ENCODE data around the gene PRUNE2. TPM values are rescaled to one million over a fixed set of nuclear protein-coding genes. Genes with fewer than 3 reads are reported as not detected.

Gene PRUNE2
- total RNA-seq, 1 experiment from 2014 or later = 0.48 TPM

DNA sequence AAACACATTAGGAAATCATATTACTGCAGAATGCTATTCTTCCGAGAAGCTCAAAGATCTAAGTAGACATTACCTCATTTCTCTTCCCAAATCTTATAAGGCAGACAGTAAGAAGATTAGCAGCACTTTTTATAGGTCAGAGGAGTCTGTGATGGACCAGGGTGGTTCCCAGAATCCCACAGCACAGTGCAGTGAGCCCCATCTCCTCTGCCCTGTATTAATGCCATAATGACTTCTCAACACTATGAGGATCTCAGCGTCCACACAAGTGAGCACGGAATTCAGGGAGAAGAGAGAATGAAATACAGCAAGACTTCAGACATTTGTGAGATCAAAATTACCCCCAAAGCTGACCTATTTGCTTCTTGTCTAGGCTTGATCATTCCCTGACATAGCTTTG, 49.9 kb downstream of the PRUNE2 start:
- Histone ChIP-seq H3K27me3 (ENCODE audit: low read length) (no peaks in the 10 kb centered on the region), H3K4me1 (ENCODE audit: low read length) (no peaks in the 10 kb centered on the region), H3K27ac (ENCODE audit: low read length) (no peak overlapping the region), H3K4me2 (ENCODE audit: low read depth, low read length, poor library complexity, severe bottlenecking) (no peak overlapping the region), H3K9ac (ENCODE audit: low read length) (no peak overlapping the region), H3K79me2 (ENCODE audit: low read length) (no peaks in the 10 kb centered on the region), H3K36me3 (ENCODE audit: insufficient read depth, low read length) (no peaks in the 10 kb centered on the region), H3K4me3 (ENCODE audit: low read length) (no peak overlapping the region), H2AFZ (ENCODE audit: low read length) (no peak overlapping the region), H4K20me1 (ENCODE audit: insufficient read depth, low read depth, low read length) (no peaks in the 10 kb centered on the region), H3K9me2 (replicated peaks; ENCODE audit: insufficient read depth, low read length) (no peaks in the 10 kb centered on the region), H3K9me3 (ENCODE audit: low read length) (no peaks in the 10 kb centered on the region)
- DNase-seq = no peak

DNA sequence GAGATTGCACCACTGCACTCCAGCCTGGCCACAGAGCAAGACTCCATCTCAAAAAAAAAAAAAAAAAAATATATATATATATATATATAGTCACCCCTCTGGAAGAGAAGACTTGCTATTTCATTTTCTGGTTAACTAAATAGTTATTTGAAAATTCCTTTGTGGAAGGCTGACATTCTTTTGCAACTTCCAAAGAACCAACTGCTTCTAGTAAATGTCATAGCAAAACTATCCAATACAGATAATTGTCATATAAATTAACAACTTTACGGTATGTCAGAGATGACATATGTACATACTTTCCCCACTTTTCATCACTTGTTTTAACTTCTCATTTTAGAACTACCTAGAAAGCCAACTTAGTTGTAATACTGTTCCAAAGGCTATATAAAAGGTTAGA, 50.9 kb downstream of the PRUNE2 start:
- no peak overlapping the region for H3K4me2 ChIP-seq (ENCODE audit: low read depth, low read length, poor library complexity, severe bottlenecking)
- no peaks in the 10 kb centered on the region for H4K20me1 ChIP-seq (ENCODE audit: insufficient read depth, low read depth, low read length)
- H3K36me3 ChIP-seq (ENCODE audit: insufficient read depth, low read length) = no peaks in the 10 kb centered on the region
- H3K79me2 ChIP-seq (ENCODE audit: low read length) = no peaks in the 10 kb centered on the region
- no peaks in the 10 kb centered on the region for H3K9me3 ChIP-seq (ENCODE audit: low read length)
- H2AFZ ChIP-seq (ENCODE audit: low read length) = no peak overlapping the region
- H3K4me1 ChIP-seq (ENCODE audit: low read length) = no peaks in the 10 kb centered on the region
- H3K9me2 ChIP-seq (replicated peaks; ENCODE audit: insufficient read depth, low read length) = no peaks in the 10 kb centered on the region
- DNase-seq = no peak
- H3K27me3 ChIP-seq (ENCODE audit: low read length) = no peaks in the 10 kb centered on the region
- no peak overlapping the region for H3K9ac ChIP-seq (ENCODE audit: low read length)
- H3K4me3 ChIP-seq (ENCODE audit: low read length) = no peak overlapping the region
- no peak overlapping the region for H3K27ac ChIP-seq (ENCODE audit: low read length)

DNA sequence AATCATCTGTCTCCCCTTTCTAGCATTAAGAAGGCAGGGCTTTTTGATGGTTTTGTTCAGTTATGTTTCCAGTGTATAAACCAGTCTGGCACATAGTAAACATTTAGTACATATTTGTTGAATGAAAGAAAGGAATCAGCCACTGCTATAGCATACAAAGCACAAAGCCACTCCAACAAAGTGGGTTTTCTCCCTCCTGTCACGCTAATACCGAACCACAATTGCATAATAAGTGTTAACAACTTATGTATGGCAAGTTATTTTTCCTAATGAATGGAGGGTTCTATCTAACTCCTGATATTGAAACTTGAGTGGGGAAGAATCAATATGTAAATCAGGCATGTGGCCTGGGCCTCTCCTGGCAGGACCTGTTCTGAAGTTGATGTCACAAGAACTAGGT, 53.9 kb downstream of the PRUNE2 start:
- Histone ChIP-seq H3K27me3 (ENCODE audit: low read length) (no peaks in the 10 kb centered on the region), H3K36me3 (ENCODE audit: insufficient read depth, low read length) (no peaks in the 10 kb centered on the region), H3K9me3 (ENCODE audit: low read length) (no peaks in the 10 kb centered on the region), H3K4me3 (ENCODE audit: low read length) (no peak overlapping the region), H3K4me1 (ENCODE audit: low read length) (no peaks in the 10 kb centered on the region), H3K4me2 (ENCODE audit: low read depth, low read length, poor library complexity, severe bottlenecking) (no peak overlapping the region), H3K9ac (ENCODE audit: low read length) (no peak overlapping the region), H3K27ac (ENCODE audit: low read length) (no peak overlapping the region), H4K20me1 (ENCODE audit: insufficient read depth, low read depth, low read length) (no peaks in the 10 kb centered on the region), H2AFZ (ENCODE audit: low read length) (no peak overlapping the region), H3K79me2 (ENCODE audit: low read length) (no peaks in the 10 kb centered on the region), H3K9me2 (replicated peaks; ENCODE audit: insufficient read depth, low read length) (no peaks in the 10 kb centered on the region)
- no peak for DNase-seq

DNA sequence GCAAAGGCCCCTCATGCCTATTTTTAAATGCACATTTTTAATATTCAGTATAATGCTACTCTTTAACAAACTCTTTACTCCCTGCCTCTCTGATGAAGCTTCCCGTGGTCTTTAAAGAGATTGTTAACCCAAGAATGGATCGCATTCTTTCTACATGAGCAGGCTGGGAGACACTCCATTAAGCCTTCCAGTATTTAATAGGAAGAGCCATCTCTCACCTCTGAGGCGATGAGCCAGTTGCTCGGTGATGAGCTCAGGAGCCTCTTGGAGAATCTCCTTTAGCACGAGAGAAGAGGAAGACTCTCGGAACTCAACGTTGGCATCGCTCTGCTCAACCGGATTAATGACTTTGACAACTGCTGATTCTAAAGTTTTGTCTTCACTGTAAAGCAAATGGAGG, 59.6 kb downstream of the PRUNE2 start:
- Histone ChIP-seq H2AFZ (ENCODE audit: low read length) (no peak overlapping the region), H3K4me3 (ENCODE audit: low read length) (no peak overlapping the region), H3K79me2 (ENCODE audit: low read length) (no peaks in the 10 kb centered on the region), H3K4me1 (ENCODE audit: low read length) (no peaks in the 10 kb centered on the region), H3K27ac (ENCODE audit: low read length) (no peak overlapping the region), H3K9me3 (ENCODE audit: low read length) (no peaks in the 10 kb centered on the region), H4K20me1 (ENCODE audit: insufficient read depth, low read depth, low read length) (no peaks in the 10 kb centered on the region), H3K9ac (ENCODE audit: low read length) (no peak overlapping the region), H3K36me3 (ENCODE audit: insufficient read depth, low read length) (no peaks in the 10 kb centered on the region), H3K4me2 (ENCODE audit: low read depth, low read length, poor library complexity, severe bottlenecking) (no peak overlapping the region), H3K9me2 (replicated peaks; ENCODE audit: insufficient read depth, low read length) (no peaks in the 10 kb centered on the region), H3K27me3 (ENCODE audit: low read length) (no peaks in the 10 kb centered on the region)
- DNase-seq = no peak

DNA sequence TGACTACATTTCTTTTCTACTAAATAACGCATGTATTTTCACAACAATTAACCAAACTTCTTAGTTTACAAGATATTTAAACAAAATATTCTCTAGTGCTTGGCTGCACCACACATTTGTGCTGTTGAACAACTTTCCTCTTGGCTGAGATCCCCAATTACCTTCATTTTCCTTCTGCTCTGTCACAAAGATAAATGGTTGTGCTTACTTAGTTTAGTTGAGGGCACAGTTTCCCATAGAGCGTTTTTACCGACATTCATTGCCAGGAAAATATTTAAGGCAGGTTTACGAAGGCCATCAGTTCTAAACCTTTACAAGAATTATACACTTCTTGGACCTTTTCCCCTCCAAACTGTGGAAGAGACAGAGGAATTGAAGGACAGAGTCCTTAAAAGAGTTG, 60.7 kb downstream of the PRUNE2 start:
- no peaks in the 10 kb centered on the region for H3K4me1 ChIP-seq (ENCODE audit: low read length)
- no peak for DNase-seq
- H3K36me3 ChIP-seq (ENCODE audit: insufficient read depth, low read length) = no peaks in the 10 kb centered on the region
- no peak overlapping the region for H3K27ac ChIP-seq (ENCODE audit: low read length)
- no peak overlapping the region for H3K9ac ChIP-seq (ENCODE audit: low read length)
- no peaks in the 10 kb centered on the region for H3K9me3 ChIP-seq (ENCODE audit: low read length)
- no peaks in the 10 kb centered on the region for H3K27me3 ChIP-seq (ENCODE audit: low read length)
- H3K4me2 ChIP-seq (ENCODE audit: low read depth, low read length, poor library complexity, severe bottlenecking) = no peak overlapping the region
- H3K9me2 ChIP-seq (replicated peaks; ENCODE audit: insufficient read depth, low read length) = no peaks in the 10 kb centered on the region
- no peaks in the 10 kb centered on the region for H3K79me2 ChIP-seq (ENCODE audit: low read length)
- H4K20me1 ChIP-seq (ENCODE audit: insufficient read depth, low read depth, low read length) = no peaks in the 10 kb centered on the region
- H2AFZ ChIP-seq (ENCODE audit: low read length) = no peak overlapping the region
- no peak overlapping the region for H3K4me3 ChIP-seq (ENCODE audit: low read length)

DNA sequence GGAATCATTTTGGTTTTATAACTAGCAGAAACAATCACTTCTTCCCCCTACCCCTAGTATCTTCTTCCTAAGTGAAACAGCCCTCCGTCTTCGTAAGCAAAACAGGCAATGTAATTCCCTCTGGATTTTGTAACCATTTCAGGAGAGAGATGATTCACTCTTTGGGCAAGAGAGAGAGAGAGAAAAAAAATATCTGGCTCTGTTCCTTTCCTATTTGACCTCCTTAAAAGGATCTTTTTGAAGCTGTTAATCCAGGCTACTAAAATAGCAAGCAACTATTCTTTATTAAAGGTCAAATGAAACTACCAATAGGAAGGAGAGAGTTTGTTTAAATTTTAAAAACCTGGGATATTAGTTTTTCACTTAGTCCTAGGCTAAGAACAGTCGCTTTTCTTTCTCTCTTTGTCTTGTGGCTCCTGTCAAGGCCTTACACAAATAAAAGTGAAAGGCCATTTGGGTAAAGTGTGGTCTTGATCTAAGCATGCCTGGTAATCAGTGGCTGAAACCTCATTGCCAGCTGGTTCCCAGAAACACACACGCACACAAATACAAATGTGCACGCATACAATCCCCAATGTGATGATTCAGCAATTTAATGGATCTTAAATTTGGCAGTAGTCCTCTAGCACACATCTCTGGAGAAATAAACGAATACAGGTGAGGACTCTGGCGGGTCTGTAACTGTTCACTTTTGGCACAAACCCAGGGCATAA, 70.2 kb downstream of the PRUNE2 start:
- peak overlapping the region; percentile 48; the same call in 1 of the 2 replicates for H2AFZ ChIP-seq (ENCODE audit: low read length)
- H3K27me3 ChIP-seq (ENCODE audit: low read length) = 0 out of 2 replicates have a peak, but pooled peaks cover 3% of the 10 kb centered on the region
- no peaks in the 10 kb centered on the region for H3K79me2 ChIP-seq (ENCODE audit: low read length)
- no peak overlapping the region for H3K4me3 ChIP-seq (ENCODE audit: low read length)
- H3K9me3 ChIP-seq (ENCODE audit: low read length) = no peaks in the 10 kb centered on the region
- no peaks in the 10 kb centered on the region for H3K9me2 ChIP-seq (replicated peaks; ENCODE audit: insufficient read depth, low read length)
- H3K27ac ChIP-seq (ENCODE audit: low read length) = no peak overlapping the region
- H3K4me1 ChIP-seq (ENCODE audit: low read length) = no peaks in the 10 kb centered on the region
- no peak overlapping the region for H3K4me2 ChIP-seq (ENCODE audit: low read depth, low read length, poor library complexity, severe bottlenecking)
- H3K9ac ChIP-seq (ENCODE audit: low read length) = no peak overlapping the region
- H4K20me1 ChIP-seq (ENCODE audit: insufficient read depth, low read depth, low read length) = no peaks in the 10 kb centered on the region
- DNase-seq = no peak
- H3K36me3 ChIP-seq (ENCODE audit: insufficient read depth, low read length) = no peaks in the 10 kb centered on the region

DNA sequence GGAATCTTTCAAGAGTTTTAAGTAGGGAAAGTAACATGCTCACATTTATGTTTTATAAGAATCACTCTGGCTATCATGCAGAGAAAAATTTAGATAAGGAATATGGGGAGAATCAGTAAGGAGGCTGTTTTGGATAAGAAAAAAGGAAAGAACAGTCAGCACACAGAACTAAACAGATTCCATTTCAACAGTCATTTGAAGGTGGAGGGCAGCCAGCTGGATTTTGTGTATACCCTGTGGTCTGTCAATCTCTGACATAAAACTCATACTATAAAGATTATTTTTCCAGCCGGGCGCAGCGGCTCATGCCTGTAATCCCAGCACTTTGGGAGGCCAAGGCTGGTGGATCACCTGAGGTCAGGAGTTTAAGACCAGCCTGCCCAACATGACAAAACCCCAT, 77.5 kb downstream of the PRUNE2 start:
- Histone ChIP-seq H2AFZ (ENCODE audit: low read length) (no peak overlapping the region), H3K9me3 (ENCODE audit: low read length) (no peaks in the 10 kb centered on the region), H3K9me2 (replicated peaks; ENCODE audit: insufficient read depth, low read length) (no peaks in the 10 kb centered on the region), H3K4me2 (ENCODE audit: low read depth, low read length, poor library complexity, severe bottlenecking) (no peak overlapping the region), H3K36me3 (ENCODE audit: insufficient read depth, low read length) (no peaks in the 10 kb centered on the region), H3K9ac (ENCODE audit: low read length) (no peak overlapping the region), H4K20me1 (ENCODE audit: insufficient read depth, low read depth, low read length) (no peaks in the 10 kb centered on the region), H3K4me1 (ENCODE audit: low read length) (no peaks in the 10 kb centered on the region), H3K27me3 (ENCODE audit: low read length) (no peaks in the 10 kb centered on the region), H3K27ac (ENCODE audit: low read length) (no peak overlapping the region), H3K4me3 (ENCODE audit: low read length) (no peak overlapping the region), H3K79me2 (ENCODE audit: low read length) (no peaks in the 10 kb centered on the region)
- no peak for DNase-seq

DNA sequence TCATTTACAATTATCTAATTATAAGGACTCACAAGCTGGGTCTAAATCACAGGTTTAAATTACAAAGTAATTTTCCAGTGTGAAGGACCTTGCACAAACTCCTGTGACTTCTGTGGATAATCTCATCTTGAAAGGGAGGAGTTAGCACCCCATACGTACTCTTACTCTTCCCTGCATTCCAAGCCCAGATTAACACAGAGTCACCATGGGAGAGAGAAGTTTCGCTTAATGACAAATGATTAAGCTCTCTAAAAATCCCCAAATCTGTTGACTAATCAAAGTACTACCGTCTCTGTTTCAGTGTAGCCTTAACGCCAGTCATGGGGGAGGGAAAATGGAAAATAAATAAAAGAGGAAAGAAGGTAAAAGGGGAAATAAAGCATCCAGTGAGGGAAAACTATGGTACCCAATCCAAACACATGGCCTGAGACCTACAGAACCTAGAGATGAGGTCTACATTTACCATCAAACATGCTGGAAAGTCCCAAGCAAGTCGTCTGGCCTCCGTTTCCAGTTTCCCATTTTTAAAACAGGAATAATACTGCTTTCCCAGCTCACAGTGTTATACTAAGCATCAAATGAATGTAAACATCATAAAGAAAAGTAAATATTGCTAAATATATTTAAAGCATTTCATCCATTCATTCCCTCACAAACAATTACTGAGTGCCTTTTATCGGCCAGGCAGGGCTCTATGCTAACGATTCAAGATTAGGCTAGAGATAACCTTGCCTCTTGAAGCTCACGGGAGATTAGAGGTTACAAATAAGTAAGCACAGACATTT, 78.4 kb downstream of the PRUNE2 start:
- Histone ChIP-seq H3K9ac (ENCODE audit: low read length) (no peak overlapping the region), H3K4me1 (ENCODE audit: low read length) (no peaks in the 10 kb centered on the region), H3K9me3 (ENCODE audit: low read length) (no peaks in the 10 kb centered on the region), H3K4me2 (ENCODE audit: low read depth, low read length, poor library complexity, severe bottlenecking) (no peak overlapping the region), H3K4me3 (ENCODE audit: low read length) (no peak overlapping the region), H3K27ac (ENCODE audit: low read length) (no peak overlapping the region), H4K20me1 (ENCODE audit: insufficient read depth, low read depth, low read length) (no peaks in the 10 kb centered on the region), H2AFZ (ENCODE audit: low read length) (no peak overlapping the region), H3K27me3 (ENCODE audit: low read length) (no peaks in the 10 kb centered on the region), H3K9me2 (replicated peaks; ENCODE audit: insufficient read depth, low read length) (no peaks in the 10 kb centered on the region), H3K79me2 (ENCODE audit: low read length) (no peaks in the 10 kb centered on the region), H3K36me3 (ENCODE audit: insufficient read depth, low read length) (no peaks in the 10 kb centered on the region)
- no peak for DNase-seq

Data from Karpas-422 (cell line).